ENCODE measurements around the gene S100A16. TPM values are rescaled to one million over a fixed set of nuclear protein-coding genes. Genes with fewer than 3 reads are reported as not detected.
A peak's percentile ranks its signal among the peaks of the same experiment; 100 is the strongest.

Gene S100A16
- total RNA-seq, 2 donors from 2014 or later: 20.1 to 42.5 TPM

DNA sequence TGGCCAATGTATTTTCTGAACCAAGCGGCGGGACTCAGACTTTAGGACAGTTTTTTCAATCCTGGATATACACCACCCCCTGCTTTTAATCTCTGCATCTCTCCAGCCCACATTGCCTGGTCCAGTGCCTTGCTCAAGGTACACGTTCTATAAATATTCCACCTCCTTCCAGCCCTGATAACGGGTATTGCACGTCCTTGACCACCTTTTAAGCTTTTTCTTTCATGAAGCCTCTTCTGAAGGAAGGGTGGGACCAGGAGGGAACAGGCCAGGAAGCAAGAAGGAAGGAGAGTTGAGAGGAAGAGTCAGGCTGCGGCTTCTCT, 3.4 kb downstream of the S100A16 start:
- intact Hi-C loops (cut with DNase I): no loop called here

GRCh38 chr1:153608742-153609584, 4.0 kb downstream of the S100A16 start:
- Histone ChIP-seq H3K27me3 (no peaks in the 10 kb centered on the region), H3K36me3 (replicated peaks in 1 of 2; ENCODE audit: insufficient read depth in 1 of 2, low read depth in 2 of 2) (no peaks in the 10 kb centered on the region), H3K9me3 (no peaks in the 10 kb centered on the region), H3K4me1 (peaks cover 46% of the 10 kb centered on the region), H3K27ac (peak overlapping the region; percentile 50 to 81 (median 64)), H3K4me3 (no peak overlapping the region)
- intact Hi-C loops (cut with DNase I): no loop called here
- DNase-seq: peak in 3 of 4 donors; percentile 46 to 68 (median 50)
- ATAC-seq: peak; percentile 65
- TF ChIP-seq POLR2A (IDR thresholded peaks at IDR 0.05) (peak in 2 of 3 donors; percentile 42 to 48), CTCF (IDR thresholded peaks at IDR 0.05) (no peak)
- 59 to 78% methylated on average over 10 to 19 of the region's 19 CpGs for WGBS, 2 donors

More for the DNA sequence above, 3.4 kb downstream of the S100A16 start:
- peak overlapping the region in 3 of 4 donors; percentile 56 to 81 (median 73) for H3K27ac ChIP-seq
- no peak overlapping the region for H3K4me3 ChIP-seq
- no peaks in the 10 kb centered on the region for H3K27me3 ChIP-seq
- H3K36me3 ChIP-seq (replicated peaks in 1 of 2; ENCODE audit: insufficient read depth in 1 of 2, low read depth in 2 of 2): no peaks in the 10 kb centered on the region
- H3K4me1 ChIP-seq: peaks cover 46% of the 10 kb centered on the region
- ATAC-seq: no peak
- no peak for DNase-seq
- TF ChIP-seq POLR2A (IDR thresholded peaks at IDR 0.05) (no peak), CTCF (IDR thresholded peaks at IDR 0.05) (no peak)
- H3K9me3 ChIP-seq: no peaks in the 10 kb centered on the region
- WGBS, 2 donors: 64 to 72% methylated on average over 6 of the region's 6 CpGs

DNA sequence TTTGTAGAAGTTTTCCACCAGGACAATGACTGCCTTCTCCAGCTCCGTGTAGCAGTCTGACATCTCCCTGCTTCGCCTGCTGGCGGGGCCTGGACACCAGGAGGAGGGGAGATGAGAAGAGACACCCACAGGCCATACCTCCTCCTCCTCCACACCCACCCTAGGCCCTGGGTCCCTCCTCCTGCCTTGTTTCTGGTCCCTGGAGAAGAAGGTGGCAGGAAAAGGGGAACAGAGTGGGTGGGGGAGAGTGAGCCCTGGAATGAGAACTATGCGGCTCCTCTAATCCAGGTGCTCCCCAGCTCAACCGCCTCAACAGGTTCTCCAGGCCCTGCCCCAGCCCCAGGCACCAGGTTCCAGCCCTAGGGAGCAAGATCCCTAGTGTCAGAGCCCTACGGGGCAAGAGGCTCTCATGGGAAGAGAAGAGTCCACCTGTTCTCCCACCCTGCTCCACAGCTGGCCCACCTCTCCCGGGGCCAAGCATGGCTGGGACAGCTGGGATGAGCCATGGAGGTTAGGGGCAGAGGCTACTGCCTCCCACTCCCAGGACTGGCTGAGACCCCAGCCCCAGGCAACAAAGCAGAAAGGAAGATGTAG, 4.8 kb downstream of the S100A16 start:
- Histone ChIP-seq H3K36me3 (replicated peaks in 1 of 2; ENCODE audit: insufficient read depth in 1 of 2, low read depth in 2 of 2) (no peaks in the 10 kb centered on the region), H3K9me3 (no peaks in the 10 kb centered on the region), H3K4me3 (no peak overlapping the region), H3K27me3 (no peaks in the 10 kb centered on the region), H3K27ac (peak overlapping the region; percentile 50 to 81 (median 64)), H3K4me1 (peaks cover 43% of the 10 kb centered on the region)
- DNase-seq: no peak
- intact Hi-C loops (cut with DNase I): no loop called here
- 85 to 92% methylated on average over 4 to 6 of the region's 7 CpGs for WGBS, 2 donors
- ATAC-seq: no peak
- TF ChIP-seq CTCF (IDR thresholded peaks at IDR 0.05) (no peak), POLR2A (IDR thresholded peaks at IDR 0.05) (no peak)

DNA sequence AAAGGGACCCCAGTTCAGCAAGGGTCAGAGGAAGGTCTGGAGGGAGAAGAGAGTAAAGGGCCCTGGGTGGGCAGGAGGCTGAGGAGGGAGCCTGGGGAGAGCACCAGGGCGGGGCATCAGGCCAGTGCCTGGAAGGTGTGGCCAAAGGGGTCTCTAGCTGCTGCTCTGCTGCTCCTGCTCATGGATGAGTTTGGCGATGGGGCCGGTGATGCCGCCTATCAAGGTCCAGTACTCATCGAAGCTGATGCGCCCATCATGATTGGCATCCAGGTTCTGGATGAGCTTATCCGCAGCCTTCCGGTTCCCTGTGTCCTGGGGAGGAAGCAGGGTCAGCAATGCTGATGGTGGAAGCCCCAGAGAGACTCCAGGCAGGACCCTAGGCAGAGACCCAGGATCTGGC, 5.6 kb downstream of the S100A16 start:
- Histone ChIP-seq H3K4me3 (no peak overlapping the region), H3K4me1 (peaks cover 40% of the 10 kb centered on the region), H3K36me3 (replicated peaks in 1 of 2; ENCODE audit: insufficient read depth in 1 of 2, low read depth in 2 of 2) (no peaks in the 10 kb centered on the region), H3K27me3 (no peaks in the 10 kb centered on the region), H3K27ac (no peak overlapping the region), H3K9me3 (no peaks in the 10 kb centered on the region)
- TF ChIP-seq CTCF (IDR thresholded peaks at IDR 0.05): no peak
- TF ChIP-seq POLR2A (IDR thresholded peaks at IDR 0.05): no peak
- intact Hi-C loops (cut with DNase I): no loop called here
- DNase-seq (no peak), ATAC-seq (no peak)
- 90 to 95% methylated on average over 4 to 8 of the region's 8 CpGs for WGBS, 2 donors

Measured in body of pancreas (tissue), 4 donors.